22Rv1 (cell line): ENCODE results near the gene CTU2.

ENCODE experiments used
- ZFX ChIP-seq: fragments of 450-650 bp; IDR thresholded peaks from 2 replicates; pipeline ENCODE4 v1.6.1; 2017; ENCODE audit warnings: antibody characterized with exemption, borderline replicate concordance
- TF ChIP-seq, protein P1 (sequence below): fragments of 450-650 bp; IDR thresholded peaks from 2 replicates; pipeline ENCODE4 v1.5.1; 2017; ENCODE audit warnings: mild to moderate bottlenecking

DNA sequence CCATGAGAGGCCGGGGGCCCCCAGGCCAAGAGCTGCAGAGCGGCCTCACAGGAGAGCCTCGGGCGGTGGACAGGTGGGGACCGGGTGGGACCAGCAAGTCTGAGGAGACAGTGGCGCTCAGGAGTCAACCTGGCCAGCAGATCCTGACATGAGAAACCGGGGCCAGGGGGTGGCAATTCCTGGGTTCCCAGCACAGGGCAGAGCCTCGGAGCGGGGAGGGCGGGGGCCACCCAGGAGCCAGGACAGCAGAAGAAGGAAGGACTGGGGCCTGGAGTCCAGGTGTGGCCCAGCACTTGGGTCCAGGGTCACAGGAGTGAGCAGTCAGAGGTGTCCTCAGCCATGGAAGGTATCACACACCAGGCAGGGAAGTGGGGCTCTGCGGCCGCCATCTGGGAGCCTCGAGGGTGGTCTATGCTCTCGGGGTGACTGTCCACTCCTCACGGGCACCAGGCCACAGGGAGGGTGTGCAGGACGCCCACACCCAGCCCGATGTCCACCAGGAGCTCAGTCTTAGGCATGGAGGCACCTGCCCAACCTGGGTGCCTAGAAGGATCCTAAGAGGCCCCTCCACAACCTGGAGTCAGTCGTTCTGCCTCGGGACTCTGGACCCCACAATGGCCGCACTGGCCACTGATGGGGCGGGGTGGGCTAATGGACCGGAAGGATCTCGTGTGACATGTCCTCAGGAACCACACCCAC is 49.6 kb downstream of the CTU2 start:
- TF ChIP-seq, protein P1, sequence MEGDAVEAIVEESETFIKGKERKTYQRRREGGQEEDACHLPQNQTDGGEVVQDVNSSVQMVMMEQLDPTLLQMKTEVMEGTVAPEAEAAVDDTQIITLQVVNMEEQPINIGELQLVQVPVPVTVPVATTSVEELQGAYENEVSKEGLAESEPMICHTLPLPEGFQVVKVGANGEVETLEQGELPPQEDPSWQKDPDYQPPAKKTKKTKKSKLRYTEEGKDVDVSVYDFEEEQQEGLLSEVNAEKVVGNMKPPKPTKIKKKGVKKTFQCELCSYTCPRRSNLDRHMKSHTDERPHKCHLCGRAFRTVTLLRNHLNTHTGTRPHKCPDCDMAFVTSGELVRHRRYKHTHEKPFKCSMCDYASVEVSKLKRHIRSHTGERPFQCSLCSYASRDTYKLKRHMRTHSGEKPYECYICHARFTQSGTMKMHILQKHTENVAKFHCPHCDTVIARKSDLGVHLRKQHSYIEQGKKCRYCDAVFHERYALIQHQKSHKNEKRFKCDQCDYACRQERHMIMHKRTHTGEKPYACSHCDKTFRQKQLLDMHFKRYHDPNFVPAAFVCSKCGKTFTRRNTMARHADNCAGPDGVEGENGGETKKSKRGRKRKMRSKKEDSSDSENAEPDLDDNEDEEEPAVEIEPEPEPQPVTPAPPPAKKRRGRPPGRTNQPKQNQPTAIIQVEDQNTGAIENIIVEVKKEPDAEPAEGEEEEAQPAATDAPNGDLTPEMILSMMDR, result no peak
- TF ChIP-seq ZFX, result no peak
